Suprapubic skin (tissue), 4 donors: ENCODE data around the gene NMT2. TPM values are rescaled to one million over a fixed set of nuclear protein-coding genes. Genes with fewer than 3 reads are reported as not detected.

ENCODE experiments used
- DNase-seq, 2 donors: peaks; one replicate each; pipeline ENCODE4 v3.0.0-alpha.2; 2019; ENCODE audit warnings: low spot score in 2 of 2
- H3K27ac ChIP-seq: fragments of 200-600 bp; sonication (generic); one replicate; pipeline ENCODE4 v1.5.1; 2019
- H3K27me3 ChIP-seq: fragments of 200-600 bp; sonication (generic); one replicate; pipeline ENCODE4 v1.5.1; 2019
- H3K36me3 ChIP-seq: fragments of 200-600 bp; sonication (generic); one replicate; pipeline ENCODE4 v1.5.1; 2019
- H3K4me1 ChIP-seq: fragments of 200-600 bp; sonication (generic); one replicate; pipeline ENCODE4 v1.5.1; 2019
- H3K4me3 ChIP-seq: fragments of 200-600 bp; sonication (generic); one replicate; pipeline ENCODE4 v1.5.1; 2019; ENCODE audit warnings: mild to moderate bottlenecking
- H3K9me3 ChIP-seq: fragments of 200-600 bp; sonication (generic); one replicate; pipeline ENCODE4 v1.5.1; 2019
- CTCF ChIP-seq, 2 donors: fragments of 200-600 bp in 1 of 2; fragments of 450-650 bp in 1 of 2; sonication (generic) in 1 of 2; IDR thresholded peaks; one replicate each; pipeline ENCODE4 v1.5.1; 2016 to 2019; ENCODE audit warnings: antibody characterized with exemption in 2 of 2, mild to moderate bottlenecking in 1 of 2, moderate library complexity in 1 of 2
- EP300 ChIP-seq: sonication (generic); formaldehyde crosslinking; IDR thresholded peaks from one replicate; pipeline ENCODE4 v1.6.1; 2017; ENCODE audit warnings: antibody characterized with exemption
- POLR2A ChIP-seq, 2 donors: fragments of 450-650 bp; IDR thresholded peaks; one replicate each; pipeline ENCODE4 v1.6.1; 2017; ENCODE audit warnings: antibody characterized with exemption in 2 of 2, mild to moderate bottlenecking in 2 of 2, moderate library complexity in 2 of 2
- POLR2AphosphoS5 ChIP-seq, 3 donors: sonication (generic); formaldehyde crosslinking; IDR thresholded peaks; one replicate each; pipeline ENCODE4 v1.6.1; 2017; ENCODE audit warnings: antibody characterized with exemption in 3 of 3
- WGBS: methylation state at CpG from one replicate; pipeline ENCODE4 v1.1.5; 2018; 5-methylcytosine and 5-hydroxymethylcytosine counted together
- total RNA-seq, 4 donors: library from RNA; depleted of rRNA; stranded (reverse); fragments of >200 nt; gene quantifications; one replicate each; pipeline ENCODE4 v1.1.0, GENCODE V29; 2016

The NMT2 gene
- total RNA-seq, 4 donors from 2014 or later, result 14.1 to 25.5 (median 16.6) TPM

- Histone ChIP-seq H3K9me3 (no peaks in the 10 kb centered on the region), H3K27ac (no peak overlapping the region), H3K4me3 (no peak overlapping the region), H3K36me3 (no peaks in the 10 kb centered on the region), H3K27me3 (no peaks in the 10 kb centered on the region), H3K4me1 (peaks cover 4% of the 10 kb centered on the region)
- no peak for TF ChIP-seq CTCF (IDR thresholded peaks at IDR 0.05)
- no peak for TF ChIP-seq POLR2A (IDR thresholded peaks at IDR 0.05)
- TF ChIP-seq EP300, result no peak
- no peak for TF ChIP-seq POLR2AphosphoS5 (IDR thresholded peaks at IDR 0.05)
- DNase-seq, result peak in 1 of 2 donors; percentile 9
- WGBS, result 33% methylated on average over 2 of the region's 2 CpGs
Observed at GRCh38 chr10:15181576-15182156, 13.2 kb upstream of the NMT2 start.

GRCh38 chr10:15180736-15181135 is 12.2 kb upstream of the NMT2 start:
- TF ChIP-seq POLR2A (IDR thresholded peaks at IDR 0.05) (no peak), CTCF (IDR thresholded peaks at IDR 0.05) (no peak), EP300 (no peak), POLR2AphosphoS5 (IDR thresholded peaks at IDR 0.05) (no peak)
- WGBS, result 78% methylated on average over 5 of the region's 5 CpGs

GRCh38 chr10:15176269-15176668 is 7.8 kb upstream of the NMT2 start:
- Histone ChIP-seq H3K4me3 (no peak overlapping the region), H3K4me1 (no peaks in the 10 kb centered on the region), H3K27me3 (no peaks in the 10 kb centered on the region), H3K9me3 (no peaks in the 10 kb centered on the region), H3K27ac (no peak overlapping the region), H3K36me3 (no peaks in the 10 kb centered on the region)
- no peak for TF ChIP-seq POLR2AphosphoS5 (IDR thresholded peaks at IDR 0.05)
- TF ChIP-seq CTCF (IDR thresholded peaks at IDR 0.05), result no peak
- no peak for TF ChIP-seq EP300
- TF ChIP-seq POLR2A (IDR thresholded peaks at IDR 0.05), result no peak
- DNase-seq, result no peak
- 91% methylated on average over 3 of the region's 3 CpGs for WGBS

More at GRCh38 chr10:15180736-15181135, 12.2 kb upstream of the NMT2 start:
- Histone ChIP-seq H3K36me3 (no peaks in the 10 kb centered on the region), H3K27ac (no peak overlapping the region), H3K4me3 (no peak overlapping the region), H3K9me3 (no peaks in the 10 kb centered on the region), H3K27me3 (no peaks in the 10 kb centered on the region), H3K4me1 (peaks cover 4% of the 10 kb centered on the region)
- no peak for DNase-seq

- TF ChIP-seq POLR2A (IDR thresholded peaks at IDR 0.05) (no peak), POLR2AphosphoS5 (IDR thresholded peaks at IDR 0.05) (no peak), EP300 (no peak), CTCF (IDR thresholded peaks at IDR 0.05) (no peak)
- Histone ChIP-seq H3K4me3 (no peak overlapping the region), H3K36me3 (no peaks in the 10 kb centered on the region), H3K27ac (no peak overlapping the region), H3K4me1 (peaks cover 2% of the 10 kb centered on the region), H3K9me3 (no peaks in the 10 kb centered on the region), H3K27me3 (no peaks in the 10 kb centered on the region)
- 89% methylated on average over 6 of the region's 6 CpGs for WGBS
- DNase-seq, result no peak
Observed at GRCh38 chr10:15175587-15175986, 7.1 kb upstream of the NMT2 start.

- Histone ChIP-seq H3K4me3 (no peak overlapping the region), H3K4me1 (peaks cover 20% of the 10 kb centered on the region), H3K9me3 (no peaks in the 10 kb centered on the region), H3K27ac (no peak overlapping the region), H3K36me3 (no peaks in the 10 kb centered on the region), H3K27me3 (no peaks in the 10 kb centered on the region)
- TF ChIP-seq POLR2A (IDR thresholded peaks at IDR 0.05) (no peak), EP300 (no peak), CTCF (IDR thresholded peaks at IDR 0.05) (no peak), POLR2AphosphoS5 (IDR thresholded peaks at IDR 0.05) (no peak)
- WGBS, result 71% methylated on average over 7 of the region's 7 CpGs
- DNase-seq, result no peak
Observed at GRCh38 chr10:15172306-15172840, 3.9 kb upstream of the NMT2 start.
